HepG2 (cell line): ENCODE measurements around the gene TXNRD2. TPM values are rescaled to one million over a fixed set of nuclear protein-coding genes. Genes with fewer than 3 reads are reported as not detected.

Experiments used
- CBX1 ChIP-seq: IDR thresholded peaks from one replicate; pipeline ENCODE4 v1.6.1; 2016; ENCODE audit warnings: antibody characterized with exemption, low read depth
- MATR3 ChIP-seq: sonication (generic); formaldehyde crosslinking; IDR thresholded peaks from 2 replicates; pipeline ENCODE4 v1.4.0; 2020; ENCODE audit warnings: missing genetic modification reagents
- MXI1 ChIP-seq: IDR thresholded peaks from 3 replicates; pipeline ENCODE4 v1.6.1; 2012; ENCODE audit warnings: low read depth, low read length, inconsistent platforms, borderline replicate concordance
- RBAK ChIP-seq: sonication (generic); formaldehyde crosslinking; IDR thresholded peaks from 2 replicates; pipeline ENCODE4 v1.5.1; 2020; ENCODE audit warnings: mild to moderate bottlenecking, missing genetic modification reagents
- RNF2 ChIP-seq: fragments of 450-650 bp; conservative IDR thresholded peaks from 2 replicates; pipeline ENCODE4 v1.6.1; 2016; ENCODE audit warnings: low read depth
- TEAD3 ChIP-seq: optimal IDR thresholded peaks from 2 replicates; pipeline ENCODE3; 2016; ENCODE audit warnings: borderline replicate concordance
- ZBTB20 ChIP-seq: sonication (generic); formaldehyde crosslinking; IDR thresholded peaks from 2 replicates; pipeline ENCODE4 v1.8.1; 2023; ENCODE audit warnings: missing genetic modification reagents, low read depth, mild to moderate bottlenecking, borderline replicate concordance
- ZNF280B ChIP-seq: sonication (generic); formaldehyde crosslinking; IDR thresholded peaks from 2 replicates; pipeline ENCODE4 v1.5.0; 2020; ENCODE audit warnings: missing genetic modification reagents, mild to moderate bottlenecking, borderline replicate concordance
- ZNF280D ChIP-seq: sonication (generic); formaldehyde crosslinking; IDR thresholded peaks from 2 replicates; pipeline ENCODE4 v1.5.1; 2020; ENCODE audit warnings: mild to moderate bottlenecking, missing genetic modification reagents
- ZSCAN21 ChIP-seq: sonication (generic); formaldehyde crosslinking; IDR thresholded peaks from 2 replicates; pipeline ENCODE4 v1.8.0; 2022; ENCODE audit warnings: mild to moderate bottlenecking, missing genetic modification reagents, moderate library complexity, borderline replicate concordance
- polyA plus RNA-seq, 8 experiments: library from polyadenylated mRNA; depleted of rRNA in 3 of 8; stranded (reverse) in 7 of 8; unstranded in 1 of 8; fragments of >200 nt; fragmentation: Illumina TruSeq in 4 of 8; extraction: Trizol in 4 of 8; gene quantifications; 2 replicates each; pipeline versions ENCODE4 v1.2.1 to v1.2.3, GENCODE V29; 2011 to 2016; ENCODE audit warnings: low read depth in 4 of 8, missing spikeins in 1 of 8, mixed read lengths in 1 of 8; ENCODE audit not compliant: insufficient read depth in 1 of 8
- total RNA-seq, 5 experiments: library from RNA; depleted of rRNA; stranded (reverse); fragments of >200 nt; fragmentation: Illumina TruSeq; extraction: Trizol; gene quantifications; 2 replicates each; pipeline ENCODE4 v1.2.3, GENCODE V29; 2016; ENCODE audit warnings: low read depth in 1 of 5
- TF ChIP-seq, protein P1 (sequence below): IDR thresholded peaks from 2 replicates; pipeline ENCODE4 v1.6.1; 2012; ENCODE audit warnings: inconsistent platforms
- TF ChIP-seq, protein P2 (sequence below): sonication (generic); formaldehyde crosslinking; IDR thresholded peaks from 2 replicates; pipeline ENCODE4 v1.5.0; 2020; ENCODE audit warnings: missing genetic modification reagents
- TF ChIP-seq, protein P3 (sequence below): fragments of 450-650 bp; IDR thresholded peaks from 2 replicates; pipeline ENCODE4 v1.6.1; 2016
- TF ChIP-seq, protein P4 (sequence below): sonication (generic); formaldehyde crosslinking; IDR thresholded peaks from 2 replicates; pipeline ENCODE4 v1.9.0; 2021; ENCODE audit warnings: mild to moderate bottlenecking, missing genetic modification reagents
- TF ChIP-seq, protein P5 (sequence below): IDR thresholded peaks from 2 replicates; pipeline ENCODE4 v1.6.1; 2016; ENCODE audit warnings: mild to moderate bottlenecking, missing biosample characterization, missing genetic modification reagents

Gene TXNRD2
- total and polyA plus RNA-seq, 2 of the 13 experiments (the other 11 are each of a cell fraction or from before 2014, with no cell fraction given), result 17.5 to 18.6 TPM

- TF ChIP-seq ZNF280B, result peak; percentile 46; the same call in 1 of the 2 replicates
- TF ChIP-seq, protein P1, sequence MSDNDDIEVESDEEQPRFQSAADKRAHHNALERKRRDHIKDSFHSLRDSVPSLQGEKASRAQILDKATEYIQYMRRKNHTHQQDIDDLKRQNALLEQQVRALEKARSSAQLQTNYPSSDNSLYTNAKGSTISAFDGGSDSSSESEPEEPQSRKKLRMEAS, result peak; percentile 88
- no peak for TF ChIP-seq MATR3 (CRISPR knock-in tag)
- TF ChIP-seq, protein P2, sequence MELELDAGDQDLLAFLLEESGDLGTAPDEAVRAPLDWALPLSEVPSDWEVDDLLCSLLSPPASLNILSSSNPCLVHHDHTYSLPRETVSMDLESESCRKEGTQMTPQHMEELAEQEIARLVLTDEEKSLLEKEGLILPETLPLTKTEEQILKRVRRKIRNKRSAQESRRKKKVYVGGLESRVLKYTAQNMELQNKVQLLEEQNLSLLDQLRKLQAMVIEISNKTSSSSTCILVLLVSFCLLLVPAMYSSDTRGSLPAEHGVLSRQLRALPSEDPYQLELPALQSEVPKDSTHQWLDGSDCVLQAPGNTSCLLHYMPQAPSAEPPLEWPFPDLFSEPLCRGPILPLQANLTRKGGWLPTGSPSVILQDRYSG (CRISPR knock-in tag), result peak; percentile 83; the same call in 1 of the 2 replicates
- peak; percentile 16 for TF ChIP-seq CBX1
- TF ChIP-seq, protein P3, sequence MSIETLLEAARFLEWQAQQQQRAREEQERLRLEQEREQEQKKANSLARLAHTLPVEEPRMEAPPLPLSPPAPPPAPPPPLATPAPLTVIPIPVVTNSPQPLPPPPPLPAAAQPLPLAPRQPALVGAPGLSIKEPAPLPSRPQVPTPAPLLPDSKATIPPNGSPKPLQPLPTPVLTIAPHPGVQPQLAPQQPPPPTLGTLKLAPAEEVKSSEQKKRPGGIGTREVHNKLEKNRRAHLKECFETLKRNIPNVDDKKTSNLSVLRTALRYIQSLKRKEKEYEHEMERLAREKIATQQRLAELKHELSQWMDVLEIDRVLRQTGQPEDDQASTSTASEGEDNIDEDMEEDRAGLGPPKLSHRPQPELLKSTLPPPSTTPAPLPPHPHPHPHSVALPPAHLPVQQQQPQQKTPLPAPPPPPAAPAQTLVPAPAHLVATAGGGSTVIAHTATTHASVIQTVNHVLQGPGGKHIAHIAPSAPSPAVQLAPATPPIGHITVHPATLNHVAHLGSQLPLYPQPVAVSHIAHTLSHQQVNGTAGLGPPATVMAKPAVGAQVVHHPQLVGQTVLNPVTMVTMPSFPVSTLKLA, result 0 out of 2 replicates have a peak, but pooled peaks have one; percentile 21
- 0 out of 2 replicates have a peak, but pooled peaks have one; percentile 34 for TF ChIP-seq ZBTB20
- no peak for TF ChIP-seq MXI1
- no peak for TF ChIP-seq ZNF280D (CRISPR knock-in tag)
- no peak for TF ChIP-seq RBAK (CRISPR knock-in tag)
- TF ChIP-seq, protein P4, sequence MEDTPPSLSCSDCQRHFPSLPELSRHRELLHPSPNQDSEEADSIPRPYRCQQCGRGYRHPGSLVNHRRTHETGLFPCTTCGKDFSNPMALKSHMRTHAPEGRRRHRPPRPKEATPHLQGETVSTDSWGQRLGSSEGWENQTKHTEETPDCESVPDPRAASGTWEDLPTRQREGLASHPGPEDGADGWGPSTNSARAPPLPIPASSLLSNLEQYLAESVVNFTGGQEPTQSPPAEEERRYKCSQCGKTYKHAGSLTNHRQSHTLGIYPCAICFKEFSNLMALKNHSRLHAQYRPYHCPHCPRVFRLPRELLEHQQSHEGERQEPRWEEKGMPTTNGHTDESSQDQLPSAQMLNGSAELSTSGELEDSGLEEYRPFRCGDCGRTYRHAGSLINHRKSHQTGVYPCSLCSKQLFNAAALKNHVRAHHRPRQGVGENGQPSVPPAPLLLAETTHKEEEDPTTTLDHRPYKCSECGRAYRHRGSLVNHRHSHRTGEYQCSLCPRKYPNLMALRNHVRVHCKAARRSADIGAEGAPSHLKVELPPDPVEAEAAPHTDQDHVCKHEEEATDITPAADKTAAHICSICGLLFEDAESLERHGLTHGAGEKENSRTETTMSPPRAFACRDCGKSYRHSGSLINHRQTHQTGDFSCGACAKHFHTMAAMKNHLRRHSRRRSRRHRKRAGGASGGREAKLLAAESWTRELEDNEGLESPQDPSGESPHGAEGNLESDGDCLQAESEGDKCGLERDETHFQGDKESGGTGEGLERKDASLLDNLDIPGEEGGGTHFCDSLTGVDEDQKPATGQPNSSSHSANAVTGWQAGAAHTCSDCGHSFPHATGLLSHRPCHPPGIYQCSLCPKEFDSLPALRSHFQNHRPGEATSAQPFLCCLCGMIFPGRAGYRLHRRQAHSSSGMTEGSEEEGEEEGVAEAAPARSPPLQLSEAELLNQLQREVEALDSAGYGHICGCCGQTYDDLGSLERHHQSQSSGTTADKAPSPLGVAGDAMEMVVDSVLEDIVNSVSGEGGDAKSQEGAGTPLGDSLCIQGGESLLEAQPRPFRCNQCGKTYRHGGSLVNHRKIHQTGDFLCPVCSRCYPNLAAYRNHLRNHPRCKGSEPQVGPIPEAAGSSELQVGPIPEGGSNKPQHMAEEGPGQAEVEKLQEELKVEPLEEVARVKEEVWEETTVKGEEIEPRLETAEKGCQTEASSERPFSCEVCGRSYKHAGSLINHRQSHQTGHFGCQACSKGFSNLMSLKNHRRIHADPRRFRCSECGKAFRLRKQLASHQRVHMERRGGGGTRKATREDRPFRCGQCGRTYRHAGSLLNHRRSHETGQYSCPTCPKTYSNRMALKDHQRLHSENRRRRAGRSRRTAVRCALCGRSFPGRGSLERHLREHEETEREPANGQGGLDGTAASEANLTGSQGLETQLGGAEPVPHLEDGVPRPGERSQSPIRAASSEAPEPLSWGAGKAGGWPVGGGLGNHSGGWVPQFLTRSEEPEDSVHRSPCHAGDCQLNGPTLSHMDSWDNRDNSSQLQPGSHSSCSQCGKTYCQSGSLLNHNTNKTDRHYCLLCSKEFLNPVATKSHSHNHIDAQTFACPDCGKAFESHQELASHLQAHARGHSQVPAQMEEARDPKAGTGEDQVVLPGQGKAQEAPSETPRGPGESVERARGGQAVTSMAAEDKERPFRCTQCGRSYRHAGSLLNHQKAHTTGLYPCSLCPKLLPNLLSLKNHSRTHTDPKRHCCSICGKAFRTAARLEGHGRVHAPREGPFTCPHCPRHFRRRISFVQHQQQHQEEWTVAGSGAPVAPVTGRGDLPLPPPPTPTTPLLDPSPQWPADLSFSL, result no peak
- TF ChIP-seq, protein P5, sequence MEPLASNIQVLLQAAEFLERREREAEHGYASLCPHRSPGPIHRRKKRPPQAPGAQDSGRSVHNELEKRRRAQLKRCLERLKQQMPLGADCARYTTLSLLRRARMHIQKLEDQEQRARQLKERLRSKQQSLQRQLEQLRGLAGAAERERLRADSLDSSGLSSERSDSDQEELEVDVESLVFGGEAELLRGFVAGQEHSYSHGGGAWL (CRISPR knock-in tag), result peak; percentile 60; the same call in 1 of the 2 replicates
- peak; percentile 27 for TF ChIP-seq TEAD3 (CRISPR knock-in tag)
- TF ChIP-seq ZSCAN21 (CRISPR knock-in tag), result peak; percentile 36; the same call in 1 of the 2 replicates
- peak; percentile 49; the same call in 1 of the 2 replicates for TF ChIP-seq RNF2
Measured at GRCh38 chr22:19957445-19957844, 15.8 kb upstream of the TXNRD2 start (continued).
